K562 (cell line): Measurements from ENCODE around the gene CNNM4. TPM values are rescaled to one million over a fixed set of nuclear protein-coding genes. Genes with fewer than 3 reads are reported as not detected.

Experiments used
- ATAC-seq: fragments of 200-7000 bp; cut with Tn5 transposase; 3 replicates; pipeline ENCODE4 v1.9.1; 2020; ENCODE audit warnings: moderate library complexity
- BruUV-seq: library from RNA; stranded (reverse); fragments of 400-500 nt; replicated peaks from 2 replicates; lab custom pipeline; 2021; lab: Mats Ljungman, UMichigan
- CTCF ChIA-PET: fragments of 300-600 bp; formaldehyde crosslinking; extraction: SDS; loops from one replicate; lab custom pipeline; 2021; ENCODE audit warnings: low intra/inter-chr PET ratio; lab: Yijun Ruan, JAX
- POLR2A ChIA-PET: fragments of 300-600, 350-650 bp; sonication (Branson Sonifier 250); formaldehyde crosslinking; extraction: SDS; loops from one replicate; lab custom pipeline; 2021; ENCODE audit warnings: antibody characterized with exemption, inconsistent platforms; lab: Yijun Ruan, JAX
- DNase-seq, 4 experiments: peaks; one replicate each; pipeline versions ENCODE4 v3.0.0 to v3.0.0-alpha.2; 2011 to 2018; ENCODE audit warnings: low spot score in 3 of 4, mixed read lengths in 3 of 4; ENCODE audit errors: extremely low read depth in 1 of 4
- FAIRE-seq: peaks from 2 replicates; lab custom pipeline; 2011; peaks lifted over from hg19 to GRCh38; lab: Jason Lieb, UNC
- H2AFZ ChIP-seq: 2 replicates; pipeline ENCODE4 v1.6.0; 2011; ENCODE audit warnings: low read depth, low read length, control low read depth, inconsistent platforms
- H3K27ac ChIP-seq: fragments of 200-600 bp; 3 replicates; pipeline ENCODE4 v1.8.0; 2011; ENCODE audit warnings: low read depth, mild to moderate bottlenecking, control low read depth, inconsistent platforms, low read length, moderate library complexity, mixed read lengths; ENCODE audit errors: extremely low read depth
- H3K27me3 ChIP-seq, 2 experiments: fragments of 300-600 bp in 1 of 2; 2 replicates in 1 of 2; 3 replicates in 1 of 2; pipeline versions ENCODE4 v1.6.0 to v1.8.0; 2011; ENCODE audit warnings: inconsistent platforms in 2 of 2, low read length in 2 of 2, mild to moderate bottlenecking in 1 of 2, mixed read lengths in 1 of 2, moderate library complexity in 1 of 2; ENCODE audit not compliant: control insufficient read depth in 2 of 2, insufficient read depth in 2 of 2
- H3K36me3 ChIP-seq: fragments of 300-600 bp; 3 replicates; pipeline ENCODE4 v1.8.0; 2011; ENCODE audit warnings: mild to moderate bottlenecking, low read length, inconsistent platforms; ENCODE audit not compliant: control insufficient read depth, insufficient read depth
- H3K4me1 ChIP-seq, 2 experiments: fragments of 200-600 bp in 1 of 2; replicated peaks in 1 of 2; 2 replicates in 1 of 2; 3 replicates in 1 of 2; pipeline versions ENCODE4 v1.5.1 to v1.8.0; 2011; ENCODE audit warnings: inconsistent platforms in 2 of 2, low read length in 2 of 2, mild to moderate bottlenecking in 1 of 2, mixed read lengths in 1 of 2, moderate library complexity in 1 of 2; ENCODE audit not compliant: control insufficient read depth in 2 of 2, insufficient read depth in 2 of 2
- H3K4me2 ChIP-seq: 2 replicates; pipeline ENCODE4 v1.6.1; 2011; ENCODE audit warnings: low read length, control low read depth, inconsistent platforms, mixed read lengths; ENCODE audit not compliant: insufficient read depth
- H3K4me3 ChIP-seq: fragments of 200-600 bp; sonication (generic), shearing (Covaris generic); 2 replicates; pipeline ENCODE4 v1.5.1; 2016; ENCODE audit warnings: control low read depth, inconsistent platforms
- H3K79me2 ChIP-seq: fragments of 200-600 bp; 3 replicates; pipeline ENCODE4 v1.8.0; 2011; ENCODE audit warnings: low read length, inconsistent platforms; ENCODE audit not compliant: control insufficient read depth, insufficient read depth
- H3K9ac ChIP-seq, 2 experiments: 2 replicates each; pipeline versions ENCODE4 v1.6.0 to v1.6.1; 2011; ENCODE audit warnings: low read depth in 2 of 2, low read length in 2 of 2, control low read depth in 1 of 2, inconsistent platforms in 1 of 2, mild to moderate bottlenecking in 1 of 2, mixed read lengths in 1 of 2; ENCODE audit not compliant: insufficient read depth in 1 of 2
- H3K9me1 ChIP-seq: one replicate; pipeline ENCODE4 v1.6.0; 2011; ENCODE audit warnings: inconsistent platforms, mild to moderate bottlenecking, low read length, moderate library complexity; ENCODE audit not compliant: control insufficient read depth, insufficient read depth
- H3K9me3 ChIP-seq: replicated peaks from 2 replicates; pipeline ENCODE4 v1.5.1; 2011; ENCODE audit warnings: low read depth, low read length, inconsistent platforms; ENCODE audit not compliant: control insufficient read depth, insufficient read depth
- H4K20me1 ChIP-seq: replicated peaks from 2 replicates; pipeline ENCODE4 v1.6.1; 2011; ENCODE audit warnings: low read length, inconsistent platforms, mixed read lengths; ENCODE audit not compliant: control insufficient read depth, insufficient read depth
- ARID1B ChIP-seq: fragments of 450-650 bp; IDR thresholded peaks from 2 replicates; pipeline ENCODE4 v1.6.1; 2016; ENCODE audit warnings: antibody characterized with exemption, mild to moderate bottlenecking, inconsistent platforms
- ARID3A ChIP-seq: IDR thresholded peaks from 2 replicates; pipeline ENCODE4 v1.6.1; 2012; ENCODE audit warnings: low read depth, low read length, improper control_type of control experiment, borderline replicate concordance
- HSF4 ChIP-seq: fragments of 250-450 bp; sonication (Bioruptor Pico); IDR thresholded peaks from 2 replicates; pipeline ENCODE4 v2.1.2; 2022; ENCODE audit warnings: mild to moderate bottlenecking, moderate library complexity, borderline replicate concordance
- JUN ChIP-seq, 2 experiments: sonication (generic) in 1 of 2; formaldehyde crosslinking in 1 of 2; IDR thresholded peaks; 2 replicates each; pipeline versions ENCODE4 v1.6.1 to v1.8.0; 2012 to 2022; ENCODE audit warnings: borderline replicate concordance in 2 of 2, mild to moderate bottlenecking in 2 of 2, improper control_type of control experiment in 1 of 2, low read depth in 1 of 2, low read length in 1 of 2, missing genetic modification reagents in 1 of 2
- PHF8 ChIP-seq: fragments of 200-600 bp; sonication (generic); IDR thresholded peaks from 2 replicates; pipeline ENCODE4 v1.6.1; 2012; ENCODE audit warnings: mixed run types, mild to moderate bottlenecking, inconsistent platforms, low read length, moderate library complexity, borderline replicate concordance
- PHTF2 ChIP-seq: fragments of 250-450 bp; sonication (Bioruptor Pico); IDR thresholded peaks from 2 replicates; pipeline ENCODE4 v1.5.0; 2021; ENCODE audit warnings: mild to moderate bottlenecking
- RNF219 ChIP-seq: fragments of 250-450 bp; sonication (Bioruptor Pico); IDR thresholded peaks from 2 replicates; pipeline ENCODE4 v1.5.0; 2022; ENCODE audit warnings: mild to moderate bottlenecking
- WGBS: fragments of 100-300 bp; shearing (Covaris generic); methylation state at CpG from one replicate; pipeline ENCODE4 v1.1.6; 2016; ENCODE audit warnings: low coverage, mixed read lengths; ENCODE audit not compliant: insufficient coverage; ENCODE audit errors: missing lambda C conversion rate; 5-methylcytosine and 5-hydroxymethylcytosine counted together
- in situ Hi-C: fragments of 300-500 bp; cut with MboI; formaldehyde crosslinking; loops from 4 replicates; pipeline ENCODE4 v1.15.0; 2018; ENCODE audit warnings: inconsistent platforms, mixed read lengths
- intact Hi-C: fragments of 100-400 bp; cut with micrococcal nuclease; formaldehyde crosslinking; loops from 2 replicates; pipeline ENCODE4 v1.14.2; 2022
- polyA plus RNA-seq, 8 experiments: library from polyadenylated mRNA; depleted of rRNA in 4 of 8; stranded (reverse) in 5 of 8; unstranded in 3 of 8; fragments of >200 nt; fragmentation: Nextera tagmentation in 2 of 8; fragmentation: Illumina TruSeq in 1 of 8; extraction: Ambion mirVana in 2 of 8; extraction: Trizol in 1 of 8; gene quantifications; 2 replicates each; pipeline versions ENCODE4 v1.2.1 to v1.2.3, GENCODE V29; 2011 to 2014; ENCODE audit warnings: inconsistent platforms in 1 of 8, missing spikeins in 1 of 8
- total RNA-seq, 7 experiments: library from RNA; depleted of rRNA in 6 of 7; stranded (reverse); fragments of >200 nt in 6 of 7; fragmentation: Illumina TruSeq in 2 of 7; extraction: Trizol in 2 of 7; gene quantifications; 2 replicates each; pipeline versions ENCODE4 v1.2.1 to v1.2.3, GENCODE V29; 2011 to 2021; ENCODE audit warnings: low replicate concordance in 1 of 7

CNNM4 gene
- total and polyA plus RNA-seq, 9 of the 15 experiments (the other 6 are each of a cell fraction or from before 2014, with no cell fraction given) = 0.96 to 6.3 (median 2.8) TPM

GRCh38 chr2:96758987-96759386 is 1.7 kb upstream of the CNNM4 start:
- in situ Hi-C loops = no loop called here
- H3K4me1 ChIP-seq = peaks cover 28 to 36% of the 10 kb centered on the region in 2 experiments
- ChIA-PET CTCF (no interaction called here), POLR2A (interaction anchor here (0.6 to 1.8 kb wide), 4 partner anchors 8 to 141 kb away, joined by 3 to 7 read pairs (median 6); no protein-coding TSS in a partner anchor)
- intact Hi-C loops = no loop called here
- no peak overlapping the region for H3K9ac ChIP-seq
- peak overlapping the region; percentile 99 for H2AFZ ChIP-seq
- TF ChIP-seq JUN (IDR thresholded peaks at IDR 0.05; ENCODE audit: borderline replicate concordance, low read depth, low read length) = no peak
- TF ChIP-seq JUN (CRISPR knock-in tag; IDR thresholded peaks at IDR 0.05; ENCODE audit: borderline replicate concordance) = no peak
- TF ChIP-seq ARID3A = no peak
- TF ChIP-seq HSF4 (CRISPR knock-in tag) = no peak
- TF ChIP-seq ARID1B = no peak
- no peak for TF ChIP-seq PHF8
- no peak for TF ChIP-seq PHTF2 (CRISPR knock-in tag)
- no peak for TF ChIP-seq RNF219
- no peak overlapping the region for H3K4me2 ChIP-seq
- H3K36me3 ChIP-seq = no peaks in the 10 kb centered on the region
- ATAC-seq = no peak
- no peaks in the 10 kb centered on the region for H3K9me3 ChIP-seq
- no peak overlapping the region for H3K27ac ChIP-seq
- WGBS = 43% methylated on average over 3 of the region's 3 CpGs
- no peak overlapping the region for H3K4me3 ChIP-seq
- DNase-seq = no peak
- peaks cover 5% of the 10 kb centered on the region; the same call in 1 of the 2 replicates for H4K20me1 ChIP-seq
- H3K9me1 ChIP-seq = peaks cover 2% of the 10 kb centered on the region
- no peaks in the 10 kb centered on the region; a peak in 1 of 5 replicates for H3K27me3 ChIP-seq
- peaks cover 30% of the 10 kb centered on the region for H3K79me2 ChIP-seq
- no TSS peak for BruUV-seq
- no peak for FAIRE-seq
